Measurements from ENCODE around the gene PHACTR1.

DNA sequence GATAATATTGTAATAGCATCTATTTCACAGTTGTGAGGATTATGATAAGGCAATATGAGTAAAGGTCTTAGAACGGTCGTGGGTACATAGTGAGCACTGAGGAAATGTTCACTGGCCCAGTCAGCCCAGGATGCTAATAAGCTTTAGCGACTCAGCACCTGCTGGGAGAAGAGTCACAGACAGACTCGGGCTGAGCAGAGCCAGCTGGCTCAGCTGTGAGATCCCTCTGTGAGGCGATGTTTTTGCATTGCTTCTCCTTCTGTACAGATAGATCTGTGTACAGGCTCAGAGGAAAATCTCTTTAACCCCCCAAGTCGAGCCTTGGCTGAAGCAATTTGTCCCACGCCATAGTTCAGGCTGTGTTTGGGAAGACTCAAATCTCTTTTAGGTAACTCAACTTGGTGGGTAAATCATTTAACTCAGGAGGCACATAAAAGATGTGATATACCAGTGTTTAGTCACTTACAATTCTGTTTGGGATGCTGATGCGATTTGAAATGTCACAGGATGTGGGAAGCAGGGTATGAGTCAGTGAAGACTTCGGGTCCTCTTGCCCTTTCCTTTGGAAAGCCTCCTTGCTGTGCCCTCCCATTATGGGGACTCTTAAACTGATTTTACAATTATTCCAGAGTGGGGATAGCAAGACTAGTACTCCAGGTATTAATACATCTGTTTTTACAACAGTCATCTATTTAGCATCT lies 53.1 kb downstream of the PHACTR1 start:
- TF ChIP-seq, protein P1, sequence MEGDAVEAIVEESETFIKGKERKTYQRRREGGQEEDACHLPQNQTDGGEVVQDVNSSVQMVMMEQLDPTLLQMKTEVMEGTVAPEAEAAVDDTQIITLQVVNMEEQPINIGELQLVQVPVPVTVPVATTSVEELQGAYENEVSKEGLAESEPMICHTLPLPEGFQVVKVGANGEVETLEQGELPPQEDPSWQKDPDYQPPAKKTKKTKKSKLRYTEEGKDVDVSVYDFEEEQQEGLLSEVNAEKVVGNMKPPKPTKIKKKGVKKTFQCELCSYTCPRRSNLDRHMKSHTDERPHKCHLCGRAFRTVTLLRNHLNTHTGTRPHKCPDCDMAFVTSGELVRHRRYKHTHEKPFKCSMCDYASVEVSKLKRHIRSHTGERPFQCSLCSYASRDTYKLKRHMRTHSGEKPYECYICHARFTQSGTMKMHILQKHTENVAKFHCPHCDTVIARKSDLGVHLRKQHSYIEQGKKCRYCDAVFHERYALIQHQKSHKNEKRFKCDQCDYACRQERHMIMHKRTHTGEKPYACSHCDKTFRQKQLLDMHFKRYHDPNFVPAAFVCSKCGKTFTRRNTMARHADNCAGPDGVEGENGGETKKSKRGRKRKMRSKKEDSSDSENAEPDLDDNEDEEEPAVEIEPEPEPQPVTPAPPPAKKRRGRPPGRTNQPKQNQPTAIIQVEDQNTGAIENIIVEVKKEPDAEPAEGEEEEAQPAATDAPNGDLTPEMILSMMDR (conservative IDR thresholded peaks at IDR 0.05; ENCODE audit: low read depth, low read length), result no peak
- no peak for TF ChIP-seq EZH2 (IDR thresholded peaks at IDR 0.05; ENCODE audit: borderline replicate concordance, low read depth, low read length, poor library complexity, severe bottlenecking)
